Measurements from ENCODE around the gene PHLPP1. TPM values are rescaled to one million over a fixed set of nuclear protein-coding genes. Genes with fewer than 3 reads are reported as not detected.

PHLPP1 gene
- total and polyA plus RNA-seq, 4 experiments from 2014 or later = 0.36 to 7.8 (median 6.3) TPM; not detected in 1

GRCh38 chr18:62773691-62774090 lies 58.4 kb downstream of the PHLPP1 start:
- no peaks in the 10 kb centered on the region for H3K9me3 ChIP-seq (ENCODE audit: control insufficient read depth in 1 of 2, low read length in 2 of 2)
- peaks cover 10% of the 10 kb centered on the region for H3K4me1 ChIP-seq (ENCODE audit: insufficient read depth, low read length)
- ChIA-PET CTCF (ENCODE audit: partially characterized antibody) (interaction anchor here (1.2 kb wide), 1 partner anchor 10 kb away, joined by 3 read pairs; no protein-coding TSS in a partner anchor), POLR2A (ENCODE audit: partially characterized antibody) (interaction anchor here (1.3 kb wide), 1 partner anchor 58 kb away, joined by 3 read pairs; no protein-coding TSS in a partner anchor)
- intact Hi-C loops (cut with micrococcal nuclease) = no loop called here
- H3K4me3 Mint-ChIP-seq = no peak overlapping the region
- peaks cover 6 to 12% (median 8%) of the 10 kb centered on the region in 4 donors for H3K4me1 Mint-ChIP-seq
- no peaks in the 10 kb centered on the region for H3K36me3 Mint-ChIP-seq
- no peak for DNase-seq
- H3K9me3 Mint-ChIP-seq = no peaks in the 10 kb centered on the region
- H3K27me3 Mint-ChIP-seq = no peaks in the 10 kb centered on the region
- no peak overlapping the region for H3K27ac Mint-ChIP-seq
- no peaks in the 10 kb centered on the region for H3K27me3 ChIP-seq (ENCODE audit: insufficient read depth, low read length)
- no peaks in the 10 kb centered on the region for H3K36me3 ChIP-seq (ENCODE audit: insufficient read depth, low read length)
- no peak overlapping the region for H3K4me3 ChIP-seq (ENCODE audit: low read length in 2 of 2)
- H3K27ac ChIP-seq (ENCODE audit: low read depth, low read length) = no peak overlapping the region

- H3K27me3 Mint-ChIP-seq = no peaks in the 10 kb centered on the region
- intact Hi-C loops (cut with micrococcal nuclease) = no loop called here
Measured at GRCh38 chr18:62776024-62776570, 60.8 kb downstream of the PHLPP1 start.

GRCh38 chr18:62777814-62778213 lies 62.5 kb downstream of the PHLPP1 start:
- Mint-ChIP-seq H3K36me3 (no peaks in the 10 kb centered on the region), H3K9me3 (no peaks in the 10 kb centered on the region), H3K27ac (no peak overlapping the region), H3K4me3 (no peak overlapping the region), H3K4me1 (peaks cover 0 to 3% (median 0%) of the 10 kb centered on the region in 4 donors), H3K27me3 (no peaks in the 10 kb centered on the region)
- ChIA-PET CTCF (ENCODE audit: partially characterized antibody) (no interaction called here), POLR2A (ENCODE audit: partially characterized antibody) (no interaction called here)
- Histone ChIP-seq H3K4me3 (ENCODE audit: low read length in 2 of 2) (no peak overlapping the region), H3K27ac (ENCODE audit: low read depth, low read length) (no peak overlapping the region), H3K4me1 (ENCODE audit: insufficient read depth, low read length) (no peaks in the 10 kb centered on the region), H3K9me3 (ENCODE audit: control insufficient read depth in 1 of 2, low read length in 2 of 2) (no peaks in the 10 kb centered on the region), H3K27me3 (ENCODE audit: insufficient read depth, low read length) (no peaks in the 10 kb centered on the region), H3K36me3 (ENCODE audit: insufficient read depth, low read length) (no peaks in the 10 kb centered on the region)
- no peak for DNase-seq
- intact Hi-C loops (cut with micrococcal nuclease) = no loop called here

More at GRCh38 chr18:62776024-62776570, 60.8 kb downstream of the PHLPP1 start:
- CTCF ChIA-PET (ENCODE audit: partially characterized antibody) = interaction anchor here (1.4 kb wide), 1 partner anchor 13 kb away, joined by 4 read pairs; no protein-coding TSS in a partner anchor
- Mint-ChIP-seq H3K27ac (no peak overlapping the region), H3K9me3 (no peaks in the 10 kb centered on the region), H3K36me3 (no peaks in the 10 kb centered on the region), H3K4me1 (peaks cover 6 to 10% (median 8%) of the 10 kb centered on the region in 4 donors), H3K4me3 (no peak overlapping the region)
- Histone ChIP-seq H3K4me3 (ENCODE audit: low read length in 2 of 2) (no peak overlapping the region), H3K27ac (ENCODE audit: low read depth, low read length) (no peak overlapping the region), H3K4me1 (ENCODE audit: insufficient read depth, low read length) (peaks cover 10% of the 10 kb centered on the region), H3K36me3 (ENCODE audit: insufficient read depth, low read length) (no peaks in the 10 kb centered on the region), H3K27me3 (ENCODE audit: insufficient read depth, low read length) (no peaks in the 10 kb centered on the region), H3K9me3 (ENCODE audit: control insufficient read depth in 1 of 2, low read length in 2 of 2) (no peaks in the 10 kb centered on the region)
- POLR2A ChIA-PET (ENCODE audit: partially characterized antibody) = no interaction called here
- no peak for DNase-seq

GRCh38 chr18:62778976-62779869 lies 63.9 kb downstream of the PHLPP1 start:
- no peak for DNase-seq
- Histone ChIP-seq H3K36me3 (ENCODE audit: insufficient read depth, low read length) (no peaks in the 10 kb centered on the region), H3K4me1 (ENCODE audit: insufficient read depth, low read length) (peaks cover 5% of the 10 kb centered on the region), H3K27ac (ENCODE audit: low read depth, low read length) (no peak overlapping the region), H3K9me3 (ENCODE audit: control insufficient read depth in 1 of 2, low read length in 2 of 2) (no peaks in the 10 kb centered on the region), H3K27me3 (ENCODE audit: insufficient read depth, low read length) (no peaks in the 10 kb centered on the region), H3K4me3 (ENCODE audit: low read length in 2 of 2) (no peak overlapping the region)
- Mint-ChIP-seq H3K36me3 (no peaks in the 10 kb centered on the region), H3K9me3 (no peaks in the 10 kb centered on the region), H3K27ac (no peak overlapping the region), H3K4me1 (peaks cover 3 to 11% (median 6%) of the 10 kb centered on the region in 4 donors), H3K4me3 (no peak overlapping the region), H3K27me3 (no peaks in the 10 kb centered on the region)
- intact Hi-C loops (cut with micrococcal nuclease) = no loop called here
- ChIA-PET POLR2A (ENCODE audit: partially characterized antibody) (no interaction called here), CTCF (ENCODE audit: partially characterized antibody) (no interaction called here)

- H3K9me3 Mint-ChIP-seq = no peaks in the 10 kb centered on the region
- H3K9me3 ChIP-seq (ENCODE audit: control insufficient read depth in 1 of 2, low read length in 2 of 2) = no peaks in the 10 kb centered on the region
- H3K27ac ChIP-seq (ENCODE audit: low read depth, low read length) = no peak overlapping the region
- H3K36me3 ChIP-seq (ENCODE audit: insufficient read depth, low read length) = no peaks in the 10 kb centered on the region
- no peak overlapping the region for H3K27ac Mint-ChIP-seq
- intact Hi-C loops (cut with micrococcal nuclease) = no loop called here
- H3K4me3 ChIP-seq (ENCODE audit: low read length in 2 of 2) = no peak overlapping the region
- DNase-seq = no peak
- no peaks in the 10 kb centered on the region for H3K27me3 Mint-ChIP-seq
- H3K27me3 ChIP-seq (ENCODE audit: insufficient read depth, low read length) = no peaks in the 10 kb centered on the region
- POLR2A ChIA-PET (ENCODE audit: partially characterized antibody) = no interaction called here
- H3K36me3 Mint-ChIP-seq = no peaks in the 10 kb centered on the region
- H3K4me1 ChIP-seq (ENCODE audit: insufficient read depth, low read length) = peaks cover 16% of the 10 kb centered on the region
- CTCF ChIA-PET (ENCODE audit: partially characterized antibody) = no interaction called here
- no peak overlapping the region for H3K4me3 Mint-ChIP-seq
- peaks cover 13 to 22% (median 17%) of the 10 kb centered on the region in 4 donors for H3K4me1 Mint-ChIP-seq
Measured at GRCh38 chr18:62781262-62781661, 65.9 kb downstream of the PHLPP1 start.

GRCh38 chr18:62781893-62782292 lies 66.6 kb downstream of the PHLPP1 start:
- POLR2A ChIA-PET (ENCODE audit: partially characterized antibody) = no interaction called here
- intact Hi-C loops (cut with micrococcal nuclease) = no loop called here
- no peaks in the 10 kb centered on the region for H3K36me3 Mint-ChIP-seq
- no peaks in the 10 kb centered on the region for H3K36me3 ChIP-seq (ENCODE audit: insufficient read depth, low read length)
- H3K9me3 Mint-ChIP-seq = no peaks in the 10 kb centered on the region
- peaks cover 13 to 22% (median 17%) of the 10 kb centered on the region in 4 donors for H3K4me1 Mint-ChIP-seq
- peaks cover 16% of the 10 kb centered on the region for H3K4me1 ChIP-seq (ENCODE audit: insufficient read depth, low read length)
- no peaks in the 10 kb centered on the region for H3K9me3 ChIP-seq (ENCODE audit: control insufficient read depth in 1 of 2, low read length in 2 of 2)
- no peaks in the 10 kb centered on the region for H3K27me3 ChIP-seq (ENCODE audit: insufficient read depth, low read length)
- H3K27me3 Mint-ChIP-seq = no peaks in the 10 kb centered on the region
- DNase-seq = no peak
- no peak overlapping the region for H3K27ac Mint-ChIP-seq
- no peak overlapping the region for H3K4me3 Mint-ChIP-seq
- no peak overlapping the region for H3K4me3 ChIP-seq (ENCODE audit: low read length in 2 of 2)
- no peak overlapping the region for H3K27ac ChIP-seq (ENCODE audit: low read depth, low read length)
- CTCF ChIA-PET (ENCODE audit: partially characterized antibody) = no interaction called here

- ChIA-PET POLR2A (ENCODE audit: partially characterized antibody) (no interaction called here), CTCF (ENCODE audit: partially characterized antibody) (no interaction called here)
- H3K27me3 Mint-ChIP-seq = no peaks in the 10 kb centered on the region
- Histone ChIP-seq H3K4me3 (ENCODE audit: low read length in 2 of 2) (no peak overlapping the region), H3K27ac (ENCODE audit: low read depth, low read length) (no peak overlapping the region), H3K27me3 (ENCODE audit: insufficient read depth, low read length) (no peaks in the 10 kb centered on the region), H3K36me3 (ENCODE audit: insufficient read depth, low read length) (no peaks in the 10 kb centered on the region), H3K9me3 (ENCODE audit: control insufficient read depth in 1 of 2, low read length in 2 of 2) (no peaks in the 10 kb centered on the region), H3K4me1 (ENCODE audit: insufficient read depth, low read length) (peaks cover 16% of the 10 kb centered on the region)
- H3K27ac Mint-ChIP-seq = peak overlapping the region in 3 of 7 donors; percentile 16 to 36 (median 17)
- H3K4me3 Mint-ChIP-seq = peak overlapping the region in 7 of 8 donors; percentile 7 to 83 (median 64)
- intact Hi-C loops (cut with micrococcal nuclease) = no loop called here
- no peaks in the 10 kb centered on the region for H3K9me3 Mint-ChIP-seq
- H3K36me3 Mint-ChIP-seq = no peaks in the 10 kb centered on the region
- DNase-seq = no peak
- peaks cover 20 to 31% (median 23%) of the 10 kb centered on the region in 4 donors for H3K4me1 Mint-ChIP-seq
Measured at GRCh38 chr18:62784338-62784965, 69.1 kb downstream of the PHLPP1 start.
